HL-60 (cell line): Measurements from ENCODE around the gene STS.

Experiments
- GABPA ChIP-seq: IDR thresholded peaks from 2 replicates; pipeline ENCODE4 v1.6.1; 2012; ENCODE audit warnings: low read depth
- POLR2AphosphoS5 ChIP-seq: IDR thresholded peaks from 2 replicates; pipeline ENCODE4 v1.6.1; 2012; ENCODE audit warnings: low read depth
- SPI1 ChIP-seq: IDR thresholded peaks from 2 replicates; pipeline ENCODE4 v1.6.1; 2012; ENCODE audit warnings: low read depth, mild to moderate bottlenecking, borderline replicate concordance
- TF ChIP-seq, protein P1 (sequence below): IDR thresholded peaks from one replicate; pipeline ENCODE4 v1.5.1; 2011; ENCODE audit warnings: low read length, control low read depth, inconsistent platforms; ENCODE audit not compliant: insufficient read depth
- TF ChIP-seq, protein P2 (sequence below): IDR thresholded peaks from 2 replicates; pipeline ENCODE4 v1.6.1; 2012; ENCODE audit warnings: low read depth; ENCODE audit not compliant: insufficient replicate concordance

DNA sequence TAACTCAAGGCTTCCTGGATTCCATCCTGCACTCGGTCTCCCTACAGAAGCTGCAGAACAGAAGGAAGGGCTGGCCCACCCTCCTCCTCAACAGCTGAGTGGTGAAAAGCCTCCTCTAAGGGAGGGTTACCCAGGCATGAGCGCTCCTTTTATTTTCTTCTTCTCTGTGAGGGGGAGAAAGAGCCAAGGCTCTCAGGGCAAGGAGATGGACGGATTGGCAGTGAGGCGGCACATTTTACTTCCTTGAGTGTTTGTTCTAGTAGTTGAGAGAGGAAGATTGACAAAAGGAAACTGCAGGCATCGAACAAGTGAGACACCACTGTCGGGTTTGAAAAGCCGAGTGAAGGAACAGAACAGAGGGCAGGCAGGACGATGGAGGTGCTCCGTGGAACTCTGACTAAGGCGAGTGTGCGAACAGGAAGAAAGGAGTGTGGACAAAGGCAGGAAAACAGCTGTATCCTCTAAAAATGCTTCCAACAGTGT, 38.4 kb upstream of the STS start:
- TF ChIP-seq, protein P1, sequence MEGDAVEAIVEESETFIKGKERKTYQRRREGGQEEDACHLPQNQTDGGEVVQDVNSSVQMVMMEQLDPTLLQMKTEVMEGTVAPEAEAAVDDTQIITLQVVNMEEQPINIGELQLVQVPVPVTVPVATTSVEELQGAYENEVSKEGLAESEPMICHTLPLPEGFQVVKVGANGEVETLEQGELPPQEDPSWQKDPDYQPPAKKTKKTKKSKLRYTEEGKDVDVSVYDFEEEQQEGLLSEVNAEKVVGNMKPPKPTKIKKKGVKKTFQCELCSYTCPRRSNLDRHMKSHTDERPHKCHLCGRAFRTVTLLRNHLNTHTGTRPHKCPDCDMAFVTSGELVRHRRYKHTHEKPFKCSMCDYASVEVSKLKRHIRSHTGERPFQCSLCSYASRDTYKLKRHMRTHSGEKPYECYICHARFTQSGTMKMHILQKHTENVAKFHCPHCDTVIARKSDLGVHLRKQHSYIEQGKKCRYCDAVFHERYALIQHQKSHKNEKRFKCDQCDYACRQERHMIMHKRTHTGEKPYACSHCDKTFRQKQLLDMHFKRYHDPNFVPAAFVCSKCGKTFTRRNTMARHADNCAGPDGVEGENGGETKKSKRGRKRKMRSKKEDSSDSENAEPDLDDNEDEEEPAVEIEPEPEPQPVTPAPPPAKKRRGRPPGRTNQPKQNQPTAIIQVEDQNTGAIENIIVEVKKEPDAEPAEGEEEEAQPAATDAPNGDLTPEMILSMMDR: no peak
- TF ChIP-seq GABPA: no peak
- no peak for TF ChIP-seq POLR2AphosphoS5
- TF ChIP-seq, protein P2, sequence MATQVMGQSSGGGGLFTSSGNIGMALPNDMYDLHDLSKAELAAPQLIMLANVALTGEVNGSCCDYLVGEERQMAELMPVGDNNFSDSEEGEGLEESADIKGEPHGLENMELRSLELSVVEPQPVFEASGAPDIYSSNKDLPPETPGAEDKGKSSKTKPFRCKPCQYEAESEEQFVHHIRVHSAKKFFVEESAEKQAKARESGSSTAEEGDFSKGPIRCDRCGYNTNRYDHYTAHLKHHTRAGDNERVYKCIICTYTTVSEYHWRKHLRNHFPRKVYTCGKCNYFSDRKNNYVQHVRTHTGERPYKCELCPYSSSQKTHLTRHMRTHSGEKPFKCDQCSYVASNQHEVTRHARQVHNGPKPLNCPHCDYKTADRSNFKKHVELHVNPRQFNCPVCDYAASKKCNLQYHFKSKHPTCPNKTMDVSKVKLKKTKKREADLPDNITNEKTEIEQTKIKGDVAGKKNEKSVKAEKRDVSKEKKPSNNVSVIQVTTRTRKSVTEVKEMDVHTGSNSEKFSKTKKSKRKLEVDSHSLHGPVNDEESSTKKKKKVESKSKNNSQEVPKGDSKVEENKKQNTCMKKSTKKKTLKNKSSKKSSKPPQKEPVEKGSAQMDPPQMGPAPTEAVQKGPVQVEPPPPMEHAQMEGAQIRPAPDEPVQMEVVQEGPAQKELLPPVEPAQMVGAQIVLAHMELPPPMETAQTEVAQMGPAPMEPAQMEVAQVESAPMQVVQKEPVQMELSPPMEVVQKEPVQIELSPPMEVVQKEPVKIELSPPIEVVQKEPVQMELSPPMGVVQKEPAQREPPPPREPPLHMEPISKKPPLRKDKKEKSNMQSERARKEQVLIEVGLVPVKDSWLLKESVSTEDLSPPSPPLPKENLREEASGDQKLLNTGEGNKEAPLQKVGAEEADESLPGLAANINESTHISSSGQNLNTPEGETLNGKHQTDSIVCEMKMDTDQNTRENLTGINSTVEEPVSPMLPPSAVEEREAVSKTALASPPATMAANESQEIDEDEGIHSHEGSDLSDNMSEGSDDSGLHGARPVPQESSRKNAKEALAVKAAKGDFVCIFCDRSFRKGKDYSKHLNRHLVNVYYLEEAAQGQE: no peak
- TF ChIP-seq SPI1: no peak
